ENCODE measurements around the gene DGCR8. TPM values are rescaled to one million over a fixed set of nuclear protein-coding genes. Genes with fewer than 3 reads are reported as not detected.
A peak's percentile ranks its signal among the peaks of the same experiment; 100 is the strongest.

The DGCR8 gene
- total RNA-seq, 2 experiments from 2014 or later = 33.4 to 34.3 TPM

GRCh38 chr22:20118300-20119020 is 38.4 kb downstream of the DGCR8 start:
- Mint-ChIP-seq H3K27ac (peak overlapping the region; percentile 91), H3K4me1 (ENCODE audit: low read depth) (peaks cover 40% of the 10 kb centered on the region), H3K36me3 (peaks cover 53% of the 10 kb centered on the region), H3K9me3 (no peaks in the 10 kb centered on the region), H3K27me3 (no peaks in the 10 kb centered on the region), H3K4me3 (peak overlapping the region; percentile 92)
- intact Hi-C loops (cut with micrococcal nuclease) = no loop called here
- ChIA-PET POLR2A (interaction anchor here (1.3 to 2.5 kb wide), 3 partner anchors 8 to 11 kb away, joined by 3 to 17 read pairs (median 6); no protein-coding TSS in a partner anchor), CTCF (interaction anchor here (0.8 to 2.4 kb wide), 3 partner anchors 11 to 148 kb away, joined by 3 to 14 read pairs (median 4); no protein-coding TSS in a partner anchor)
- DNase-seq = no peak

- no peak overlapping the region for H3K27ac Mint-ChIP-seq
These were observed 41.9 kb downstream of the DGCR8 start for GRCh38 chr22:20121856-20122415.

GRCh38 chr22:20123366-20124082 is 43.5 kb downstream of the DGCR8 start:
- Mint-ChIP-seq H3K4me1 (ENCODE audit: low read depth) (peaks cover 34% of the 10 kb centered on the region), H3K9me3 (no peaks in the 10 kb centered on the region), H3K4me3 (no peak overlapping the region), H3K27ac (no peak overlapping the region), H3K36me3 (peaks cover 53% of the 10 kb centered on the region), H3K27me3 (no peaks in the 10 kb centered on the region)
- intact Hi-C loops (cut with micrococcal nuclease) = no loop called here
- ChIA-PET CTCF (no interaction called here), POLR2A (no interaction called here)
- no peak for DNase-seq

More at GRCh38 chr22:20121856-20122415, 41.9 kb downstream of the DGCR8 start:
- no peak for DNase-seq
- no peak overlapping the region for H3K4me3 Mint-ChIP-seq
- H3K9me3 Mint-ChIP-seq = no peaks in the 10 kb centered on the region
- peaks cover 57% of the 10 kb centered on the region for H3K36me3 Mint-ChIP-seq
- H3K4me1 Mint-ChIP-seq (ENCODE audit: low read depth) = peaks cover 35% of the 10 kb centered on the region
- intact Hi-C loops (cut with micrococcal nuclease) = no loop called here
- H3K27me3 Mint-ChIP-seq = no peaks in the 10 kb centered on the region
- ChIA-PET POLR2A (interaction anchor here (1.6 kb wide), 1 partner anchor 9 kb away, joined by 6 read pairs; no protein-coding TSS in a partner anchor), CTCF (interaction anchor here (1.0 kb wide), 2 partner anchors 8 to 11 kb away, joined by 3 read pairs; no protein-coding TSS in a partner anchor)

- Mint-ChIP-seq H3K27ac (no peak overlapping the region), H3K4me3 (no peak overlapping the region), H3K27me3 (no peaks in the 10 kb centered on the region), H3K9me3 (no peaks in the 10 kb centered on the region), H3K36me3 (peaks cover 47% of the 10 kb centered on the region), H3K4me1 (ENCODE audit: low read depth) (peaks cover 32% of the 10 kb centered on the region)
- ChIA-PET POLR2A (no interaction called here), CTCF (no interaction called here)
- intact Hi-C loops (cut with micrococcal nuclease) = no loop called here
- DNase-seq = no peak
These were observed 44.2 kb downstream of the DGCR8 start for GRCh38 chr22:20124083-20124787.

GRCh38 chr22:20125201-20126174 is 45.4 kb downstream of the DGCR8 start:
- intact Hi-C loops (cut with micrococcal nuclease) = no loop called here
- ChIA-PET CTCF (no interaction called here), POLR2A (no interaction called here)
- Mint-ChIP-seq H3K4me3 (no peak overlapping the region), H3K27ac (no peak overlapping the region), H3K36me3 (peaks cover 36% of the 10 kb centered on the region), H3K9me3 (no peaks in the 10 kb centered on the region), H3K27me3 (no peaks in the 10 kb centered on the region), H3K4me1 (ENCODE audit: low read depth) (peaks cover 24% of the 10 kb centered on the region)
- no peak for DNase-seq

- Mint-ChIP-seq H3K36me3 (peaks cover 31% of the 10 kb centered on the region), H3K4me3 (no peak overlapping the region), H3K9me3 (no peaks in the 10 kb centered on the region), H3K27ac (no peak overlapping the region), H3K27me3 (no peaks in the 10 kb centered on the region), H3K4me1 (ENCODE audit: low read depth) (peaks cover 20% of the 10 kb centered on the region)
- ChIA-PET POLR2A (no interaction called here), CTCF (no interaction called here)
- intact Hi-C loops (cut with micrococcal nuclease) = no loop called here
- no peak for DNase-seq
These were observed 46.4 kb downstream of the DGCR8 start for GRCh38 chr22:20126284-20127029.

- intact Hi-C loops (cut with micrococcal nuclease) = no loop called here
- POLR2A ChIA-PET = no interaction called here
- peaks cover 22% of the 10 kb centered on the region for H3K36me3 Mint-ChIP-seq
- no peaks in the 10 kb centered on the region for H3K27me3 Mint-ChIP-seq
- H3K4me3 Mint-ChIP-seq = no peak overlapping the region
- H3K9me3 Mint-ChIP-seq = no peaks in the 10 kb centered on the region
- DNase-seq = no peak
- H3K4me1 Mint-ChIP-seq (ENCODE audit: low read depth) = peaks cover 12% of the 10 kb centered on the region
- CTCF ChIA-PET = interaction anchor here (1.2 to 3.8 kb wide), 2 partner anchors 30 to 156 kb away, joined by 4 to 25 read pairs; no protein-coding TSS in a partner anchor
- peak overlapping the region; percentile 54 for H3K27ac Mint-ChIP-seq
These were observed 47.4 kb downstream of the DGCR8 start for GRCh38 chr22:20127318-20127868.

- H3K4me3 Mint-ChIP-seq = no peak overlapping the region
- peaks cover 18% of the 10 kb centered on the region for H3K4me1 Mint-ChIP-seq (ENCODE audit: low read depth)
- DNase-seq = no peak
- CTCF ChIA-PET = interaction anchor here (1.2 to 3.8 kb wide), 6 partner anchors 9 to 397 kb away, joined by 3 to 25 read pairs (median 5); partner anchors contain the start of gene TRMT2A
- intact Hi-C loops (cut with micrococcal nuclease) = no loop called here
- POLR2A ChIA-PET = interaction anchor here (2.8 kb wide), 1 partner anchor 10 kb away, joined by 17 read pairs; the partner anchor contains the start of gene TRMT2A
- H3K27ac Mint-ChIP-seq = peak overlapping the region; percentile 81
- H3K9me3 Mint-ChIP-seq = no peaks in the 10 kb centered on the region
- no peaks in the 10 kb centered on the region for H3K27me3 Mint-ChIP-seq
- H3K36me3 Mint-ChIP-seq = peaks cover 21% of the 10 kb centered on the region
These were observed 48.0 kb downstream of the DGCR8 start for GRCh38 chr22:20127869-20128618.

GRCh38 chr22:20128619-20128901 is 48.5 kb downstream of the DGCR8 start:
- ChIA-PET POLR2A (interaction anchor here (1.2 to 2.8 kb wide), 2 partner anchors 11 to 13 kb away, joined by 3 to 17 read pairs; partner anchors contain the start of genes RANBP1 and TRMT2A), CTCF (interaction anchor here (1.2 to 3.8 kb wide), 6 partner anchors 9 to 398 kb away, joined by 3 to 25 read pairs (median 6); partner anchors contain the start of gene TRMT2A)
- intact Hi-C loops (cut with micrococcal nuclease) = no loop called here
- H3K36me3 Mint-ChIP-seq = peaks cover 21% of the 10 kb centered on the region
- H3K27ac Mint-ChIP-seq = peak overlapping the region; percentile 81
- no peak for DNase-seq
- peaks cover 23% of the 10 kb centered on the region for H3K4me1 Mint-ChIP-seq (ENCODE audit: low read depth)
- no peak overlapping the region for H3K4me3 Mint-ChIP-seq
- H3K9me3 Mint-ChIP-seq = no peaks in the 10 kb centered on the region
- no peaks in the 10 kb centered on the region for H3K27me3 Mint-ChIP-seq

Data from activated CD4-positive, alpha-beta memory T cell treated with anti-CD3 and anti-CD28 coated beads for 36 hours (primary cell).